Activated T-cell treated with anti-CD3 and anti-CD28 coated beads, Interleukin-2, amount 50 U/mL, for 24 hours (primary cell): ENCODE data around the gene TOPBP1.

Experiments used
- DNase-seq: peaks from one replicate; pipeline ENCODE4 v3.0.0-alpha.2; 2020
- H3K27ac Mint-ChIP-seq: 2 replicates; pipeline ENCODE4 v1.8.0; 2020; ENCODE audit warnings: mild to moderate bottlenecking, mixed read lengths
- H3K27me3 Mint-ChIP-seq: 2 replicates; pipeline ENCODE4 v1.8.0; 2020; ENCODE audit warnings: mixed read lengths
- H3K36me3 Mint-ChIP-seq: 2 replicates; pipeline ENCODE4 v1.8.0; 2020; ENCODE audit warnings: low read depth, mixed read lengths
- H3K4me1 Mint-ChIP-seq: 2 replicates; pipeline ENCODE4 v1.8.0; 2020; ENCODE audit warnings: low read depth, mixed read lengths
- H3K4me3 Mint-ChIP-seq: 2 replicates; pipeline ENCODE4 v1.8.0; 2020; ENCODE audit warnings: mild to moderate bottlenecking, moderate library complexity, mixed read lengths
- H3K9me3 Mint-ChIP-seq: 2 replicates; pipeline ENCODE4 v1.8.0; 2020; ENCODE audit warnings: mixed read lengths

TOPBP1 gene

DNA sequence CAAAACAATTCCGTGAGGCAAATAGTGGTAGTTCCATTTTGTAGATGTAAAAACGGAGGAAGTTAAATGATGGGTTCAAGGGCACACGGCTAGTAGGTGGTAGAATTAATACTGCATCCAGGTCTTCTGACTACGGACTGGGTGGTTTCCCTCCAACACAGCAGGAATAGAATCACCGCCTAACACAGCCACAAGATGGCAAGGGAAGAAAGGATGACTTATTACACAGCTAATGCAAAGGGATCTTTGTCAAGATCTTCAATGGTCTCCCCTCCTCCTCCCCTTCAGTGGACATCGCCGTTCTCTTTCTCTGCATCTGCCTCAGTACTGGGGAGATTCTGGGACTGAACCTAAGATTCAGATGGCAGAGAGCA, 524 bp upstream of the TOPBP1 start:
- Mint-ChIP-seq H3K4me1 (peaks cover 37% of the 10 kb centered on the region), H3K27ac (peak overlapping the region; percentile 99), H3K27me3 (no peaks in the 10 kb centered on the region), H3K4me3 (peak overlapping the region; percentile 99), H3K36me3 (peaks cover 56% of the 10 kb centered on the region), H3K9me3 (no peaks in the 10 kb centered on the region)
- DNase-seq: peak; percentile 41

DNA sequence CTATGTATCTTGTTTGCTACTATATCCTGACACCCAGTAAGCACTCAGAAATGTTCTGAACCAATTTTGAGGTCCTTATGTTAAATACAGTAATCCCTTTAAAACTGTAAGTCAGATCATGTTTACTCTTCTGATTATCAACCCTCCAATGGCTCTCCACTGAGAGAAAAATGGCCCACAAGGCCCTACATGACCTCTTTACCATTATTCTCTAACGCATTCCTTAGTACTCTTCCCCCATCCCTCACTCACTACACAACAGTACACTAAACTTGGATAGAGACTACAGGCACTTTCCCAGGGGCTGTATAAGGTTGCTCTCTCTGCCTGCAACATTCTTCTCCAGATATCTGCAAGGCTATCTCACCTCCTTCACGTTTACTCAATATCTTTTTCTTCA, 1.9 kb downstream of the TOPBP1 start:
- Mint-ChIP-seq H3K27ac (peak overlapping the region; percentile 31), H3K36me3 (peaks cover 76% of the 10 kb centered on the region), H3K27me3 (no peaks in the 10 kb centered on the region), H3K9me3 (no peaks in the 10 kb centered on the region), H3K4me3 (peak overlapping the region; percentile 99), H3K4me1 (peaks cover 40% of the 10 kb centered on the region)
- no peak for DNase-seq

DNA sequence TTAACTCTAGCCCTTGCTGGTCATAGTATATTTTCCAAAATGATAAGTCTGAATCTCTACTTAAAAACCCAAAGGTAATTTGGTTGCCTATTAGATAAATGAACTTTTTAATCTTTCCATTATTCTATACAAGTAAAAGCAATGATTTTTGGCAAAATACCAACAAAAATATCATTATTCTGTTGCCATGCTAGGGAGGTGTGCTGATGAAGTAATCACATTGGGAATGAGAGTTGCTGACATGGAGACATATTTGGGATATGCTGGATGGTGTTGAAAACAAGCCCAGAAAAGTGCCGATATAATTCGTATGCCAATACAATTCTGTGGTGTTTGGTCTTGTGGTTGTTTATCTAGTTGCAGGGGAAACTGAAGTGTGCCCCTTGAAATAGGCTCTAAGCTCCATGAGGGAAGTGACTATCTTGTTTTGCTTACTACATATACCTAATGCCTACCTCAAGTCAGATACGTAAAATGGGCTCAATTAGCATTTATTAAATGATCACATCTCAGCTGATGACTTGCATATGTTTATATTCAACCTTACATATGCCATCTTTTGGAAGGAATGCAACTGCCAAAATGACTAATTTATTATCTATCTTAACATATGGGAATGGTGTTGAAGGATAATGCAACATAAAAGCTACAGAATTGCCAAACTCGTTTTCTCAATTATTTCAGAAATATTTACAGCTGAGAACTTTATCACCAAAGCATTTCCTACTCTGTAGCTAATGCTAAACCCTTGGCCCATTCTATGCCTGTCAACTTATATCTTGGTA, 5.8 kb downstream of the TOPBP1 start:
- Mint-ChIP-seq H3K9me3 (no peaks in the 10 kb centered on the region), H3K4me1 (peaks cover 23% of the 10 kb centered on the region), H3K27ac (no peak overlapping the region), H3K4me3 (no peak overlapping the region), H3K27me3 (no peaks in the 10 kb centered on the region), H3K36me3 (peaks cover 92% of the 10 kb centered on the region)
- no peak for DNase-seq

DNA sequence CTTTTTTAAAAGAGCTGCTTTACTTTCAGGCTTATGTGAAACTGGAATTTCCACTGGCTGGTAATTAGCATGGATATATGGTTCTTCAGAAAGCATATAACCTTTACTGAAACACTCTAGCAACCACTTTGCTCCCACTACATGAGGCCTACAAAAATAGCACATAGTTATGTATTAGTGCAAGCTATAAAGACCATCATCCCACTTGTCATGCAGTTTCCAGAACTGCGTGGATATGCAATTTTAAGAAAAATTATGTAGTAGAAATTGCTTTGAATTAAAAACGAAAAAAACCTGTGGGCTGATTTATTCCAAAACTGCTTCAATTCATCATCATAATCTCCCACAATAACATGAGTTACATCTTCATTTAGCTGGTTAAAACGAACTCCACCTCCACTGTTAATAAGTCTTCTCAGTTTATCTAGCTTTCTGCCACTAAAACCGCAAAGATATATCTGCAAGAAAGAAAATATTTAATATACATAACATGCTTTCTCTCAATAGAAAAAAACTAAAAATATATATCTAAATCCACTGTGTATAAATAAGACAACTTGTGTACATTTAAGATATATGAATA, 12.2 kb downstream of the TOPBP1 start:
- peak overlapping the region; percentile 55 for H3K27ac Mint-ChIP-seq
- no peaks in the 10 kb centered on the region for H3K27me3 Mint-ChIP-seq
- no peak overlapping the region for H3K4me3 Mint-ChIP-seq
- peaks cover 16% of the 10 kb centered on the region for H3K4me1 Mint-ChIP-seq
- no peaks in the 10 kb centered on the region for H3K9me3 Mint-ChIP-seq
- peaks cover 88% of the 10 kb centered on the region for H3K36me3 Mint-ChIP-seq
- DNase-seq: no peak

DNA sequence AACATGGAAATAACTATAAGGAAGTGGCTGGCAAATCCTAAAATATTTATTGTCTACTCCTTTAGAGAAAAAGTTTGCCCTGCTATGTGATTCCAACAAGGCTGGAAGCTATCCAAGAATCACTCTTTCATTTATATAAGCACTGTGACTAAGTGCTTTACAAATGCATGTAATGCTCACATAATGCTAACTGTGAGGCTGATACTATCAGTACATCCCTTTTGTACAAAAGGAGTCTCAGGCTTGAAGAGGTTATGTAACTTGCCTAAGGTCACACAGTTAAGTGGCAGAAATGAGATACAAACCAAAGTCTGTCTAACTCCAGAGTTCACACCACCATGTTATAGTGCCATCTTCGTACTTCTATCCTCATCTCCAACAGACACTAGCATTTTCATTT, 17.0 kb downstream of the TOPBP1 start:
- H3K27ac Mint-ChIP-seq: no peak overlapping the region
- no peaks in the 10 kb centered on the region for H3K9me3 Mint-ChIP-seq

DNA sequence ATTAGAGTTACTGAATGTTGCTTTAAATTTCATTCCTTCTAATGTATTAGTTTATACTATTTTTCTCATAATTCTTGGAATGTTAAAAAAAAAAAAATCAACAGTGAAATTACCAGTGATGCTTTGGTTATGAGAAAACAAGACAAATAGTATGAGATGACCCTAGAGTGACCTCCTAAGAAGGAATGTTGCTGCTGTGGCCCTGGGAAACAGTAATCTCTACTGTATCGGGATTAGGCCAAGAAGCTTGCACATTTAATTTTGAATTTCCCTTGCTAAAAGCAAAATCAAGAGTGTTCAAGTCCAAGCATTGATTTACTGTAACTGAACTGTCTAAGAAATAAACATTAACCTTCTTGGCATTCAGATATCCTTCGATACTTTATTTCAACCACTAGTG, 18.1 kb downstream of the TOPBP1 start:
- Mint-ChIP-seq H3K4me1 (peaks cover 5% of the 10 kb centered on the region), H3K4me3 (no peak overlapping the region), H3K36me3 (peaks cover 98% of the 10 kb centered on the region), H3K27me3 (no peaks in the 10 kb centered on the region), H3K9me3 (no peaks in the 10 kb centered on the region), H3K27ac (no peak overlapping the region)
- DNase-seq: no peak

More for the DNA sequence above, 17.0 kb downstream of the TOPBP1 start:
- Mint-ChIP-seq H3K4me1 (peaks cover 14% of the 10 kb centered on the region), H3K36me3 (peaks cover 96% of the 10 kb centered on the region), H3K27me3 (no peaks in the 10 kb centered on the region), H3K4me3 (no peak overlapping the region)
- no peak for DNase-seq

DNA sequence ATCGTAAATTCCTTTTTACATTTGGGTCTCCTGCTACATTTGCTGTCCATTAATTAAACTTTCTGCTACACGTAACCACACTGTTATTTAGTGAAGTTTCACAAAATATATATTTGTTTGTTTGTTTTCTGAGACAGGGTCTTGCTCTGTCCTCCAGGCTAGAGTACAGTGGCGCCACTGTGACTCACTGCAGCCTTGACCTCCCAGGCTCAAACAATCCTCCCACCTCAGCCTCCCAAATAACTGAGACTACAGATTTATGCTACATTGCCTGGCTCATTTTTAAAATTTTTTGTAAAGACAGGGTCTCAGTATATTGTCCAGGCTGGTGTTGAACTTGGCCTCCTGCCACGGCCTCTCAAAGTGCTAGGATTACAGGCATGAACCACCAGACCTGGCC, 20.5 kb downstream of the TOPBP1 start:
- H3K27me3 Mint-ChIP-seq: no peaks in the 10 kb centered on the region
- no peak overlapping the region for H3K27ac Mint-ChIP-seq
- no peak overlapping the region for H3K4me3 Mint-ChIP-seq
- H3K9me3 Mint-ChIP-seq: no peaks in the 10 kb centered on the region
- no peak for DNase-seq
- no peaks in the 10 kb centered on the region for H3K4me1 Mint-ChIP-seq
- peaks cover 99% of the 10 kb centered on the region for H3K36me3 Mint-ChIP-seq

DNA sequence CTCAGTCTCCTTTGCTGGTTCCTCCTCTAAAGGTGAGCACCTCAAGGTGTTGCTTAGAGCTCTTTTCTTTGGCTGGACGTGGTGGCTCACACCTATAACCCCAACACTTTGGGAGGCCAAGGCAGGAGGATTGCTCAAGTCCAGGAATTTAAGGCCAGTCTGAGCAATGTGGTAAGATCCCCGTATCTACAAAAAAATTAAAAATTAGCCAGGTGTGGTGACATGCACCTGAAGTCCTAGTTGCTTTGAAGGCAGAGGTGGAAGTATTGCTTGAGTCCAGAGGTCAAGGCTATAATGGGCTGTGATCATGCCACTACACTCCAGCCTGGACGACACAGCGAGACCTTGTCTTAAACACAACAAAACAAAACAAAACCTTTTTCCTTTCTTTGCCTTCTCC, 28.3 kb downstream of the TOPBP1 start:
- Mint-ChIP-seq H3K9me3 (no peaks in the 10 kb centered on the region), H3K4me1 (peaks cover 3% of the 10 kb centered on the region), H3K4me3 (no peak overlapping the region), H3K36me3 (peaks cover 96% of the 10 kb centered on the region), H3K27ac (no peak overlapping the region), H3K27me3 (no peaks in the 10 kb centered on the region)
- DNase-seq: no peak

DNA sequence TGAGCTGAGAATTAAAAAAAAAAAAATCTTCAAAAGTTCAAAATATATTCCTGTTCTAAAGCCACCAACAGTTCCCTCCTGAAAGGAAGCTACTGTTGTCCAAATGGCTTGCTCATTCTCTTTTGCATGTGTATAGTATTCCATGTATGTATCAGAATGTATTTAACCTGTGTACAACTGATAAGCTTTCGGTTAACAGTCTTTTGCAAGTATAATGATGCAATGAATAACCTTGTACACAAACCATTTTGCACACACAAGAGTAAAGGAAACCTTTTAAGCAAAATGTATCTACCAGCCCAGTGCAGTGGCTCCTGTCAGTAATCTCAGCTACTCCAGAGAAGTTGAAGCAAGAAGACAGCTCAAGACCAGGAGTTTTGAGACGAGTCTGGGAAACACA, 32.6 kb downstream of the TOPBP1 start:
- peaks cover 95% of the 10 kb centered on the region for H3K36me3 Mint-ChIP-seq
- no peak overlapping the region for H3K4me3 Mint-ChIP-seq
- DNase-seq: no peak
- H3K27ac Mint-ChIP-seq: no peak overlapping the region
- H3K27me3 Mint-ChIP-seq: no peaks in the 10 kb centered on the region
- H3K9me3 Mint-ChIP-seq: no peaks in the 10 kb centered on the region
- H3K4me1 Mint-ChIP-seq: peaks cover 8% of the 10 kb centered on the region

DNA sequence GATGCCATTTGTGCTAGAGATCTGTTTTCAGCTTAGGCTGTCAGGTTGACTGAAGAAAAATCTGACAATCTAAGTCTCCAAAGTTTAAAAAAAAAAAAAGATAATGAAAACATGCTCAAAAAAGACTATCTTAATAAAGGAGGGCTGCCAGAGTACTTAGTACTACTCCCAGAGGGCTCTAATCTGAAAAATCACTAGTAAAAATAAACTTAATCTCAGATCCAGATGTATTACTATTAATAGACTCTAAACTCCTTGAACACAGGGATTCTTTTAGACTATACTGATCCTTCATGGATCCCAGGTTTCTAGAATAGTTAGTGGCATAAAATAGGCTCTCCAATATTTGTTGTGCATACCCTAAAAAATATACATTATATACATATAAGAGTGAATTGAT, 34.0 kb downstream of the TOPBP1 start:
- H3K4me1 Mint-ChIP-seq: peaks cover 7% of the 10 kb centered on the region
- no peak overlapping the region for H3K27ac Mint-ChIP-seq
- H3K9me3 Mint-ChIP-seq: no peaks in the 10 kb centered on the region
- DNase-seq: no peak
- no peak overlapping the region for H3K4me3 Mint-ChIP-seq
- H3K27me3 Mint-ChIP-seq: no peaks in the 10 kb centered on the region
- peaks cover 95% of the 10 kb centered on the region for H3K36me3 Mint-ChIP-seq

DNA sequence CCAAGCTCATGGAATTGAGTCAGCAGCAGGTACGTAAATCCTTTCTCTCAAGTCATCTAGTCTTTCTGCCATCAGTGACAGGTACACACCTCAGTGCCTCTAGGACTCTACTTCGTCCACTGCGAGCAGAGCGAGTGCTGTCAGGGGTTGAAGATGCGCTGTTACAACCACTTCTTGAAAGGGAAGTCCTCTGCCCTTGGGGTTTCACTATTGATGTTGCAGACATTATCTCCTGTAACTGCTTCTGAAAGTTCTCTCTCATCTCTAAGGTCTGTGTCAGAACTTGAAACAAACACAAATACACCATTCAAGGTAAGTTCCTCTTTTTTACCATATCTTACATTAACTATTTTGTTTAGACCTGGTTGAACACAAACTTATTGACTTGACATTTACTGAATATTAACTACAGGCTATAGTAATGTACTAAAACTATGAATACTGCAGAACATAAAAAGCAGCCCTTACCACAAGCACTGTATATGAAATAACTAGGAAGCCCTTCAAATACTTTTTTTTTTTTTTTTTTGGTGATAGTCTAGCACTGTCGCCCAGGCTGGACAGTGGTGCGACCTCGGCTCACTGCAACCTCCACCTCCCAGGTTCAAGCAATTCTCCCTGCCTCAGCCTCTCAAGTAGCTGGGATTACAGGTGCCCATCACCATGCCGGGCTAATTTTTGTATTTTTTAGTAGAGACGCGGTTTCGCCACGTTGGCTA, 41.5 kb downstream of the TOPBP1 start:
- H3K9me3 Mint-ChIP-seq: no peaks in the 10 kb centered on the region
- H3K27me3 Mint-ChIP-seq: no peaks in the 10 kb centered on the region
- H3K36me3 Mint-ChIP-seq: peaks cover 97% of the 10 kb centered on the region
- H3K4me3 Mint-ChIP-seq: no peak overlapping the region
- peak overlapping the region; percentile 37 for H3K27ac Mint-ChIP-seq
- no peak for DNase-seq
- peaks cover 4% of the 10 kb centered on the region for H3K4me1 Mint-ChIP-seq

DNA sequence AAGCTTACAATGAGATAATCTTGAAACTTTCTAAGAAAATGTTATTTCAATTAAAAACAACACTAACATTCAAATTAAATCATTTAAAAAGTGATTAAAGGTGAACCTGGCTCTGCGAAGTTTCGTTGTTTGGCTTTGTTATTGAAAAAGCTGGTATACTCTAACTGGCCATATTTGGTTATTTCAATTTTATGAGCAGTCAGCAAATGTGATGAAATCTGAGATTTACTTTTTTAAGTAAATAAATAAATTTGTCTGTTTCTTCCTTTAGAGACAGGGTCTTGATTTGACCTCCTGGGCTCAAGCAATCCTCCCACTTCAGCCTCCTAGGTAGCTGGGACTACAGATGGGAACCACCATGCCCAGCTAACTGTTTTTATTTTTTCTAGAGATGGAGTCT, 50.2 kb downstream of the TOPBP1 start:
- DNase-seq: no peak
- Mint-ChIP-seq H3K27ac (no peak overlapping the region), H3K36me3 (peaks cover 94% of the 10 kb centered on the region), H3K9me3 (peaks cover 2% of the 10 kb centered on the region), H3K4me1 (no peaks in the 10 kb centered on the region), H3K27me3 (no peaks in the 10 kb centered on the region), H3K4me3 (no peak overlapping the region)

DNA sequence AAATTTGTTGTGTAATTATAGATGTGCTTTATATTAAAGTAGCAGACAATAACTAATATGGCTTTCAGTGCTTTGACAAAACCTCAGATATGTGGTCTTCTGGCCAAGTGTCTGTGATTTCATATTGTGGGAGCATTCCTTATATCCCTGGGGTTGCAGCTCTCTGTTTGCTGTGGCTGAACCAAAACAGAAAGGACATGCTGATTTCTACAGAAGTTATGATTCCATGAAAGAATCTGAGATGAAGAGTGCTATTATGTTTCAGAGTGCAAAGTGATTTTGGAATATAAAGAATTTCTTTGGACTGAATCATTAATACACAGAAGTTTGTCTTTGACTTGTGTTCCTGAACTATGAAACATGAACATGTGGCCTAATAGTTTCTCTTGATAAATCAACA, 51.7 kb downstream of the TOPBP1 start:
- no peak for DNase-seq
- peaks cover 2% of the 10 kb centered on the region for H3K9me3 Mint-ChIP-seq
- H3K27me3 Mint-ChIP-seq: no peaks in the 10 kb centered on the region
- H3K36me3 Mint-ChIP-seq: peaks cover 93% of the 10 kb centered on the region
- no peaks in the 10 kb centered on the region for H3K4me1 Mint-ChIP-seq
- no peak overlapping the region for H3K4me3 Mint-ChIP-seq
- no peak overlapping the region for H3K27ac Mint-ChIP-seq

DNA sequence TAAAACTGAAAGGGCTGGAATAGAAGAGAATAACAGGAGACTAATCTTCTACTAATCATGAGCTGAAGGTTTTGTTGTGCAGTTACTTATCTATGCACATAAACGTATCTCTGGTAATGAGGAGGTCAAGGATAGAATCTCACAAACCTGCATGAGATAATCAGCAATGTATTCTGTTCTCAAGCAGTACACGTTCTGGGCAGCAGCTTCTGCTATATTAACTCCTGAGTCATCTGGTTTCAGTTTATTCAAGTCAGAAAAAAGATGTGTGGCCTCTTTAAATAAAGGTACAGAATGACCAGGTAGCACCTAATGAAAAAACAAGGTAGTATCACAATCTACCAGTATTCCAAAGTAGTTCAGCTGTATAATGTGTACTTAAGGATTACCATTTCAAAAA, 53.4 kb downstream of the TOPBP1 start:
- Mint-ChIP-seq H3K4me3 (no peak overlapping the region), H3K4me1 (no peaks in the 10 kb centered on the region), H3K27ac (no peak overlapping the region), H3K36me3 (peaks cover 94% of the 10 kb centered on the region), H3K27me3 (no peaks in the 10 kb centered on the region), H3K9me3 (peaks cover 2% of the 10 kb centered on the region)
- no peak for DNase-seq

DNA sequence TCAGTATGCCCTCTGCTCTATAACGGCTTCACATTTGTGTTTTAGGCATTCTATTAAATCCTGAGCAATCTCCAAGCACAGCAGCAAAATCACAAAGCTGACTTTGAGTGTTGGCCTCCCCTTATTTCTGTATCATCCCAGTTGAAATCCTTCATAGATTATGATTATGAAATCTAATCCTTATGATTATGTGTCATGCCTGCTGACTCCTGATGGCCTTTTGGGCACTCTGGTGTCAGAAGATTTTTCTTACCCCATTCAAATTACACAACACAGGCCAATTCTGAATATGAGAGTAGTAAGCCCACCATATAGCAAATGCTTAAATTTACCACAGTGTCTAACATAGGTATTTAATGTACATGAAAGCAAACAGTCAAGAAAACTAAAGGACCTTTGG, 53.9 kb downstream of the TOPBP1 start:
- Mint-ChIP-seq H3K4me3 (no peak overlapping the region), H3K4me1 (no peaks in the 10 kb centered on the region), H3K27me3 (no peaks in the 10 kb centered on the region), H3K36me3 (peaks cover 92% of the 10 kb centered on the region), H3K27ac (no peak overlapping the region), H3K9me3 (peaks cover 2% of the 10 kb centered on the region)
- DNase-seq: no peak
